ENCODE results near the gene ANGPTL8.

Gene ANGPTL8

GRCh38 chr19:11264452-11265176, 25.2 kb downstream of the ANGPTL8 start:
- no peak for DNase-seq

DNA sequence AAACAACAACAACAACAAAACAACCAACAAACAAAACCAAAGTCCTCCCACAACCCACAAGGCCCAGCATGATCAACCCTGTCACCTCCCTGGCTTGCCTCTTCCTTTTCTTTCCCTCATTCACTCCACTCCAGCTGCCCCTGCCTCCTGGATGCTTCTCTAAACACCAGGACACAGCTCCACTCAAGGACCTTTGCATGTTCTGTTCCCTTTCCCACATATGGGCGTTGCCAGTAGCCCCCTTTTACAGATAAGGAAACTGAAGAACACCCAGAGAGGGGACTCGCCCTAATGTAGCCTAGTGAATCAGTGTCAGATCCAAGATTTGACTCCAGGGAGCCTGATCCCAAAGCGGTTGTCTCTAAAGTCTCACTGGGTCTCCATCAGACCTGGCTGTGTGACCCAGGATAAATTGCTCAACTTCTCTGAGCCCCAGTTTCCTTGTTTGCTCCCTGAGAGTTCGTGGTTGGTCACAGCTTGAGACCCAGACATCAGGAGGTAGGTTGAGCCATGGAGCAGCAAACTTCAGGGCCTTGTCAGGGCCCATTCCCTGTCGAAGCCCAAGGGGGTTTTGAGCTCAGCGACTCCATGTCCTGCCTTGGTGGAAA, 25.9 kb downstream of the ANGPTL8 start:
- no peak for DNase-seq

- no peak for DNase-seq
Measured at GRCh38 chr19:11265785-11266236, 26.4 kb downstream of the ANGPTL8 start.

DNA sequence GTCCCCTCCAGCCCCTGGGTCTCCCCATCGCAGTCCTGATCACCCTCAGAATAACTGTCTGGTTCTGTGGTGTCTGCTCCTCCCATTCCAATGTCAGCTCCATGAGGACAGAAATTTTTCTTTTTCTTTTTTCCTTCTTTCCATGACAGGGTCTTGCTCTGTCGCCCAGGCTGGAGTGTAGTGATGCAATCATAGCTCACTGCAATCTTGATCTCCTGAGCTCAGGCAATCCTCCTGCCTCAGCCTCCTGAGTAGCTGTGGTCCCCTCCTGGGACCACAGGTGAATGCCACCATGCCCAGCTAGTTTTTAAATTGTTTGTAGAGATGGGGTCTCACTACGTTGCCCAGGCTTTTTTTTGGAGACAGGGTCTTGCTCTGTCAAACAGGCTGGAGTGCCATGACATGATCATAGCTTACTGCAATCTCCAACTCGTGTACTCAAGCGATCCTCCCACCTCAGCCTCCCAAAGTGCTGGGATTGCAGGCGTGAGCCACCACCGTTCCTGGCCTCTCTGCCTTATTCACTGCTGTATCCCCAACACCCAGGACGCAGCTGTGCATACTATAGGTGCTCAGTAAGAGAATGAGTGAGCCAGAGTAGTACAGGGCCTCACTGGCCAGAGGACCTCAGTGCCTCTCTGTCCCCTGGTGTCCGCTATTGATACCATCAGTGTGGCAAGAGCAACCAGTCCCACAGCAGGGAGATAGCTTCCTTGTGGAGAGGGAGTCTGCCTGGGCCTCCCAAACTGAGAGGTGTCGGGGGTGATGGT, 28.1 kb downstream of the ANGPTL8 start:
- no peak for DNase-seq

DNA sequence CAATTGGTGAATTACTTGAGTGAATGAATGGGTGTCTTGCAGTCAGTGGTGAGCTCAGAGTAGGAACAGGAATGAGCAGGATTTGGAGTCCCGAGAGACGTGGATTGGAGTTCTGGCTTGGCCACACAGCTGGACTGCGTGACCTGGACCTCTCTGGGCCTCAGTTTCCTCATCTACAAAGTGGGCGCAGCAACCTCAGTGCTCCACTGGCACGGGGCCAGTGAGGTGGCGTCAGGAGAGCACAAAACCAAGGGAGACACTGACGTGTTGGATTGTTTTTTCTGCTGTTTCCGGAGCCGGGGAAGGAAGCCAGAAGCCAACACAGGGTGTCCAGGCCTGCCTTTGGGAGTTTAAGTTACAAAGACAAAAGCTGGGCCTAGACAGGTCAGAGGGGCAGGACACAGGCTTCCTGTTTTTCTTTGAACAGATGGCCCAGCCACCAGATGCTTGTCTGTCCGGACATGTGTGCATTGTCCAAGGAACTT, 29.4 kb downstream of the ANGPTL8 start:
- DNase-seq: no peak

DNA sequence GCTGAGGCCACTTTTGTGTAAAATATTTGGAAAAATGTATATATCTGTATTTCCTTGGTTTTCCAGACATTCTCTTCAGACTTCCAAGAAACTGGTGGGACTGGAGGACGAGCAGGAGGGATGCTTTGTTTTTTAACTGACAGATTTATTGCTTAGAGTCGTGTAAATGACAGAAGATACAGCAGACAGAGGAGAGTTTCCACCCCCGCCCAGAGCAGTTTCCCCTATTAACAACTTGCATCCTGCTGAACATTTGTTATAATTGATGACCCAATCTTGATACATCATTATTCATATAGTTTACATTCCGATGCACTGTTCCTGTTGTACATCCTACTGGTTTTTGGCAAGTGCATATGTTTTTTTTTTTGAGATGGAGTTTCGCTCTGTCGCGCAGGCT, 30.0 kb downstream of the ANGPTL8 start:
- DNase-seq: no peak

DNA sequence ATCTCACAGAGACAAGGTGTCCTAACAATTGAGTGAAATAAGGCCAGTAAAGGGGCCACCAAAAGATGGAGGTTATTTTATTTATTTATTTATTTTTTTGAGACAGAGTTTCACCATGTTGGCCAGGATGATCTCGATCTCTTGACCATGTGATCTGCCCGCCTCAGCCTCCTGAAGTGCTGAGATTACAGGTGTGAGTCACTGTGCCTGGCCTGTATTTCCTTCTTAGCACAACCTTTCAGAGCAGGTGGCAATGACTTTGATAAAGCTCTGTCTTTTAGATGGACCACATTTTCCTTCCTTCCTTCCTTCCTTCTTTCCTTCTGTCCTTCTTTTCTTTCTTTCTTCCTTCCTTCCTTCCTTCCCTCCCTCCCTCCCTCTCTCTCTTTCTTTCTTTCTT, 33.9 kb downstream of the ANGPTL8 start:
- DNase-seq: no peak

DNA sequence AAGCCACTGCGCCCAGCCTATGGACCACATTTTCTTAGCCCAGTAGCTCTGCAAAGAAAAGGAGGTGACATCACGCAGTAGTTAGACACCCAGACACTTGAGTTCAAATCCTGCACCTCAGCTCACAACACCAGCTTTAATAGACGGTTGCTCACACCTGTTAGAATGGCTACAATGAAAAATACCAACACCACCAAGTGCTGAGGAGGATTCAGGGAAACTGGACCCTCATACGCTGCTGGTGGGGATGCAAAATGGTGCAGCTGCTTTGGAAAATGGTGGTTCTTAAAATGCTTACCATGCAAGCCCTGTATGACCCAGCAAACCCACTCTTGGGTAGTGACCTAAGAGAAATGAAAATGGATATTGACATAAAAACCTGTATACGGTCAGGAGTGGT, 34.6 kb downstream of the ANGPTL8 start:
- DNase-seq: no peak

- DNase-seq: no peak
Measured at GRCh38 chr19:11274533-11275086, 35.2 kb downstream of the ANGPTL8 start.

GRCh38 chr19:11278670-11279069, 39.3 kb downstream of the ANGPTL8 start:
- no peak for DNase-seq

- DNase-seq: peak; percentile 35
Measured at GRCh38 chr19:11279505-11280236, 40.3 kb downstream of the ANGPTL8 start.

DNA sequence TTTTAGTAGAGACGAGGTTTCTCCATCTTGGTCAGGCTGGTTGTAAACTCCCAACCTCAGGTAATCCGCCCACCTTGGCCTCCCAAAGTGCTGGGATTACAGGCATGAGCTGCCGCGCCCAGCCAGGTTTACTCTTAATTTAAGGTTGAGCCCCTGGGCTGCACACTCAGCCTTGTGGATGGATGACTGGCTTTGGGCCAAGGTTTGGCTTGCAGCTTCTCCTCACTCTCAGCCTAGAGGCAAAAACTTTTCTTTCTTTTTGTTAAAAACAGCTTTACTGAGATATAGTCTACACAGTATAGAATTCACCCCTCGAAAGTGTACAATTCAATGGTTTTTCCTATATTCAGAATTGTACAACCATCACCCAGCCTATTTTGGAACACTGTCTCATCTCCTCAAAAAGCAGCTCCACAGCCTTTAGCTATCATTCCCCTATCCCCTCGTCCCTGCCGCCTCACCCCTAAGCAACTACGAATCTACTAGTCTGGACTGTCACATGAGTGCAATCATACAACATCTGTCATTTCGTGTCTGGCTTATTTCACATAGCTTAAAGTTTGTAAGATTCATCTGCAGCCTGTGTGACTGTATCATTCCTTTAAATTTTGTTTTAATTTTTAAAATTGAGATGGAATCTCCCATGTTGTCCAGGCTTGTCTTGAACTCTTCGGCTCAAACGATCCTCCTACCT, 42.1 kb downstream of the ANGPTL8 start:
- DNase-seq: no peak

GRCh38 chr19:11284515-11284914, 45.1 kb downstream of the ANGPTL8 start:
- no peak for DNase-seq

DNA sequence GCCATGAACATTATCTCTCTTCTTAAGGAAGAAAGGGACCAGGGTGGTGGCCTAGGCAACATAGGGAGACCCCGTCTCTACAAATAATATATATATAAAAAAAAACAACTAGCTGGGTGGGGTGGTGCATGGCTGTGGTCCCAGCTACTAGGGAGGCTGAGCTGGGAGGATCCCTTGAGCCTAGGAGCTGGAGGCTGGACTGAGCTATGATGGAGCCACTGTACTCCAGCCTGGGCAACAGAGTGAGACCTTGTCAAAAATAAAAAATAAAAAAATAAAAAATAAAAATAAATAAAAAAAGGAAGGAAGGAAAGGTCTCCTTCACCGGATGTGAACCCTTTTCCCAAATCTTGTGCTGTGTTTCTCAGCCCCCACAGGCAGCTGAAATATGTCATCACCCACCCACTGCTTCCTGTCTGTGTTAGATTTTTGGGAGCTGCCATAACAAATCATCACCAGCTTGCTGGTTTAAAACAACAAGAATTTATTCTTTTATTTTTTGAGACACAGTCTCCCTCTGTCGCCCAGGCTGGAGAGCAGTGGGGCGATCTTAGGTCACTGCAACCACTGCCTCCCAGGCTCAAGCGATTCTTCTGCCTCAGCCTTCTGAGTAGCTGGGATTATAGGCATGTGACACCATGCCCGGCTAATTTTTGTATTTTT, 47.0 kb downstream of the ANGPTL8 start:
- no peak for DNase-seq

GRCh38 chr19:11288349-11288748, 48.9 kb downstream of the ANGPTL8 start:
- DNase-seq: no peak

GRCh38 chr19:11290256-11290655, 50.8 kb downstream of the ANGPTL8 start:
- no peak for DNase-seq

DNA sequence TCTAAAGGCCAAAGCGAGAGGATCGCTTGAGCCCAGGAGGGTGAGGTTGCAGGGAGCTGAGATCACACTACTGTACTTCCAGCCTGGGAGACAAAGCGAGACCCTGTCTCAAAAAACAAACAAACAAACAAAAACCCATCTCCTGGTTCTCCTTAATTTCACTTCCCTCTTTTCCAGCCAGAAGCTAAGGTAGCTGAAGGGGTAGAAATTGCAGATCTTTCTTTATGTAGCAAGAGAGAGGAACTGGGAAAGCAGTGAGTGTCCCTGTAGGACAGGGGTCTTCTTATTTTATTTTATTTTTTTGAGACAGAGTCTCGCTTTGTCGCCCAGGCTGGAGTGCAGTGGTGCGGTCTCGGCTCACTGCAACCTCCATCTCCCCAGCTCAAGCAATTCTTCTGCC, 52.0 kb downstream of the ANGPTL8 start:
- DNase-seq: no peak
